Gastrocnemius medialis (tissue), 4 donors: Measurements from ENCODE around the gene ENDOG. TPM values are rescaled to one million over a fixed set of nuclear protein-coding genes. Genes with fewer than 3 reads are reported as not detected.

Source experiments
- ATAC-seq, 2 donors: fragments of 150-250 bp; one replicate each; pipeline ENCODE4 v1.9.1; 2016
- DNase-seq, 2 donors: peaks; one replicate each; pipeline ENCODE4 v3.0.0-alpha.2; 2019
- H3K27ac ChIP-seq, 4 donors: fragments of 200-600 bp; sonication (generic); 1 replicate in 1 of 4; 2 replicates in 3 of 4; pipeline ENCODE4 v1.5.1; 2016 to 2018; ENCODE audit warnings: mild to moderate bottlenecking in 2 of 4, moderate library complexity in 1 of 4
- H3K27me3 ChIP-seq, 3 donors: fragments of 200-600 bp; sonication (generic) in 2 of 3; 1 replicate in 1 of 3; 2 replicates in 2 of 3; pipeline versions ENCODE4 v1.5.1 to v1.6.0; 2016 to 2019; ENCODE audit warnings: mild to moderate bottlenecking in 1 of 3, moderate library complexity in 1 of 3
- H3K36me3 ChIP-seq, 2 donors: fragments of 200-600 bp; sonication (generic) in 1 of 2; one replicate each; pipeline ENCODE4 v1.5.1; 2017 to 2018
- H3K4me1 ChIP-seq, 2 donors: fragments of 200-600 bp; sonication (generic) in 1 of 2; one replicate each; pipeline ENCODE4 v1.5.1; 2016 to 2017; ENCODE audit warnings: mild to moderate bottlenecking in 2 of 2
- H3K4me3 ChIP-seq, 4 donors: fragments of 200-600 bp; sonication (generic) in 3 of 4; 1 replicate in 1 of 4; 2 replicates in 3 of 4; pipeline ENCODE4 v1.5.1; 2016 to 2019; ENCODE audit warnings: mild to moderate bottlenecking in 2 of 4
- H3K9me3 ChIP-seq, 3 donors: fragments of 200-600 bp; sonication (generic) in 2 of 3; 1 replicate in 1 of 3; 2 replicates in 2 of 3; pipeline ENCODE4 v1.5.1; 2016 to 2019
- POLR2A ChIP-seq, 2 donors: fragments of 450-650 bp; IDR thresholded peaks; one replicate each; pipeline ENCODE4 v1.6.1; 2017; ENCODE audit warnings: antibody characterized with exemption in 2 of 2, mild to moderate bottlenecking in 2 of 2, moderate library complexity in 2 of 2
- in situ Hi-C, 4 donors: fragments of 200-750 bp; cut with MboI; loops; one replicate each; pipeline versions ENCODE4 v1.15.0 to v1.8.0; 2017; ENCODE audit warnings: low sequenced_read_pairs in 4 of 4
- intact Hi-C: fragments of 100-400 bp; cut with DNase I; formaldehyde crosslinking; loops from one replicate; pipeline ENCODE4 v1.15.1; 2023; ENCODE audit warnings: low total_unique reads
- total RNA-seq, 4 donors: library from RNA; depleted of rRNA; stranded (reverse); fragments of >200 nt; gene quantifications; one replicate each; pipeline versions ENCODE4 v1.1.0 to v1.2.3, GENCODE V29; 2016
- TF ChIP-seq, protein P1 (sequence below), 5 experiments: fragments of 450-650 bp in 3 of 5; fragments of 200-600 bp in 2 of 5; sonication (generic) in 2 of 5; IDR thresholded peaks in 4 of 5; conservative IDR thresholded peaks in 1 of 5; 1 replicate in 4 of 5; 2 replicates in 1 of 5; pipeline ENCODE4 v1.5.1; 2016 to 2019; ENCODE audit warnings: antibody characterized with exemption in 5 of 5, mild to moderate bottlenecking in 3 of 5, moderate library complexity in 3 of 5

Gene ENDOG
- total RNA-seq, 4 donors from 2014 or later = 58.2 to 212 (median 122) TPM

DNA sequence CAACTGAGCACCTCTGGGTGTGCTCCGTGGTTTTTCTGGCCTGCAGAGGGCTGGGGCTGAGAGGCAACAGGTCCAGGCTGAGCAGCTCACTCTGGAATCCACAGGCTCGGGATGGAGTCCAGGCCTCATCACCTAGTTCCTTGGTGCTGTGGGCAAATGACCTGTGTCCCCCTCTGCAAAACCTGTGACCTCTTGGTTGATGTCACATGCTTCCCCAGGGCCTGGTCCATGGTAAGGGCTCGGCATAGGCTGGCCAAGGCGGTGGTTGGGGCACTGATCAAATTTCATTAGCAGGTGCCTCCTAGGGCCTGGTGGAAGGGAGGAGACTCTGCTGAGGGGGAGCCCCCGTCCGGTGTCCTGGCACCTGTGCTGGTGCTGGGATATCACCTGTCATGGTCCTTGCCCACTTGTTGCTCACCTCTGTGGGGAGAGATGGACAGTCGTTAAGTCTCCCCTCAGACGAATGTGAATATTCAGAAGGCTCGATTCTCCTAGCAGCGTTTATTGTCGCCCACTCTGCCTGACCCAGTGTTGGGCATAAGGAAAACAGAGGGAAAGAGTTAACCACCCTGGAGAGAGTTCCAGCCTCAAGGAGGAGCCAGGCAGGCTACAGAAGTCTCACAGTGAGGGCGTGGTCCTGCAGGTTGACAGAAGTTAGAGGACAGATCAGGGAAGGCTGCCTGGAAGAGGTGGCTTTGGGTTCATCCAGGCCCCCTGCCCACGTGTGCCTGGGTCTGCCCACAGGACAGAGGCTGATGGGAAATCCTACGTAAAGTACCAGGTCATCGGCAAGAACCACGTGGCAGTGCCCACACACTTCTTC, 3.5 kb downstream of the ENDOG start:
- DNase-seq = no peak
- intact Hi-C loops = no loop called here
- Histone ChIP-seq H3K27ac (no peak overlapping the region), H3K4me3 (no peak overlapping the region), H3K27me3 (no peaks in the 10 kb centered on the region), H3K4me1 (peaks cover 4 to 12% of the 10 kb centered on the region in 2 donors), H3K9me3 (no peaks in the 10 kb centered on the region), H3K36me3 (peaks cover 0 to 49% of the 10 kb centered on the region in 2 donors)
- TF ChIP-seq, protein P1, sequence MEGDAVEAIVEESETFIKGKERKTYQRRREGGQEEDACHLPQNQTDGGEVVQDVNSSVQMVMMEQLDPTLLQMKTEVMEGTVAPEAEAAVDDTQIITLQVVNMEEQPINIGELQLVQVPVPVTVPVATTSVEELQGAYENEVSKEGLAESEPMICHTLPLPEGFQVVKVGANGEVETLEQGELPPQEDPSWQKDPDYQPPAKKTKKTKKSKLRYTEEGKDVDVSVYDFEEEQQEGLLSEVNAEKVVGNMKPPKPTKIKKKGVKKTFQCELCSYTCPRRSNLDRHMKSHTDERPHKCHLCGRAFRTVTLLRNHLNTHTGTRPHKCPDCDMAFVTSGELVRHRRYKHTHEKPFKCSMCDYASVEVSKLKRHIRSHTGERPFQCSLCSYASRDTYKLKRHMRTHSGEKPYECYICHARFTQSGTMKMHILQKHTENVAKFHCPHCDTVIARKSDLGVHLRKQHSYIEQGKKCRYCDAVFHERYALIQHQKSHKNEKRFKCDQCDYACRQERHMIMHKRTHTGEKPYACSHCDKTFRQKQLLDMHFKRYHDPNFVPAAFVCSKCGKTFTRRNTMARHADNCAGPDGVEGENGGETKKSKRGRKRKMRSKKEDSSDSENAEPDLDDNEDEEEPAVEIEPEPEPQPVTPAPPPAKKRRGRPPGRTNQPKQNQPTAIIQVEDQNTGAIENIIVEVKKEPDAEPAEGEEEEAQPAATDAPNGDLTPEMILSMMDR (IDR thresholded peaks at IDR 0.05 in 4 of 5, conservative IDR thresholded peaks at IDR 0.05 in 1 of 5) = no peak
- TF ChIP-seq POLR2A (IDR thresholded peaks at IDR 0.05) = no peak
- in situ Hi-C loops = no loop called here
- ATAC-seq = no peak

- Histone ChIP-seq H3K9me3 (no peaks in the 10 kb centered on the region), H3K27me3 (no peaks in the 10 kb centered on the region), H3K4me3 (no peak overlapping the region), H3K4me1 (peaks cover 4 to 12% of the 10 kb centered on the region in 2 donors), H3K27ac (no peak overlapping the region), H3K36me3 (peaks cover 0 to 51% of the 10 kb centered on the region in 2 donors)
- DNase-seq (no peak), ATAC-seq (no peak)
- intact Hi-C loops (no loop called here), in situ Hi-C loops (no loop called here)
- TF ChIP-seq POLR2A (IDR thresholded peaks at IDR 0.05) = no peak
- TF ChIP-seq, protein P1 (IDR thresholded peaks at IDR 0.05 in 4 of 5, conservative IDR thresholded peaks at IDR 0.05 in 1 of 5) = no peak
Measured at GRCh38 chr9:128822407-128823042, 4.2 kb downstream of the ENDOG start.

- ATAC-seq = no peak
- H3K4me1 ChIP-seq = peaks cover 4 to 12% of the 10 kb centered on the region in 2 donors
- H3K36me3 ChIP-seq = peaks cover 0 to 56% of the 10 kb centered on the region in 2 donors
Measured at GRCh38 chr9:128823362-128823902, 5.1 kb downstream of the ENDOG start.

GRCh38 chr9:128823903-128824406, 5.7 kb downstream of the ENDOG start:
- in situ Hi-C loops = no loop called here
- H3K9me3 ChIP-seq = no peaks in the 10 kb centered on the region
- intact Hi-C loops = no loop called here
- no peaks in the 10 kb centered on the region for H3K27me3 ChIP-seq
- H3K4me1 ChIP-seq = peaks cover 8 to 17% of the 10 kb centered on the region in 2 donors
- ATAC-seq (no peak), DNase-seq (no peak)
- no peak overlapping the region for H3K27ac ChIP-seq
- TF ChIP-seq, protein P1 (IDR thresholded peaks at IDR 0.05 in 4 of 5, conservative IDR thresholded peaks at IDR 0.05 in 1 of 5) = no peak
- TF ChIP-seq POLR2A (IDR thresholded peaks at IDR 0.05) = no peak
- H3K36me3 ChIP-seq = peaks cover 0 to 56% of the 10 kb centered on the region in 2 donors
- H3K4me3 ChIP-seq = no peak overlapping the region

More at GRCh38 chr9:128823362-128823902, 5.1 kb downstream of the ENDOG start:
- TF ChIP-seq, protein P1 (IDR thresholded peaks at IDR 0.05 in 4 of 5, conservative IDR thresholded peaks at IDR 0.05 in 1 of 5) = no peak
- TF ChIP-seq POLR2A (IDR thresholded peaks at IDR 0.05) = no peak
- intact Hi-C loops = no loop called here
- H3K27ac ChIP-seq = no peak overlapping the region
- no peaks in the 10 kb centered on the region for H3K27me3 ChIP-seq
- in situ Hi-C loops = no loop called here
- no peak for DNase-seq
- no peak overlapping the region for H3K4me3 ChIP-seq
- H3K9me3 ChIP-seq = no peaks in the 10 kb centered on the region
